HG02852 (cell line): ENCODE results near the gene PANX1.
"Not testable (repeated sequence)": the region's sequence is repeated elsewhere in the genome, so short reads cannot be mapped to it uniquely, and the experiment has no call there.

ENCODE experiments used
- ATAC-seq: cut with Tn5 transposase; IDR thresholded peaks from one replicate; pipeline ENCODE4 v1.9.1; 2021; ENCODE audit warnings: mild to moderate bottlenecking, moderate library complexity; ENCODE audit not compliant: unreplicated experiment

The PANX1 gene, protein sequence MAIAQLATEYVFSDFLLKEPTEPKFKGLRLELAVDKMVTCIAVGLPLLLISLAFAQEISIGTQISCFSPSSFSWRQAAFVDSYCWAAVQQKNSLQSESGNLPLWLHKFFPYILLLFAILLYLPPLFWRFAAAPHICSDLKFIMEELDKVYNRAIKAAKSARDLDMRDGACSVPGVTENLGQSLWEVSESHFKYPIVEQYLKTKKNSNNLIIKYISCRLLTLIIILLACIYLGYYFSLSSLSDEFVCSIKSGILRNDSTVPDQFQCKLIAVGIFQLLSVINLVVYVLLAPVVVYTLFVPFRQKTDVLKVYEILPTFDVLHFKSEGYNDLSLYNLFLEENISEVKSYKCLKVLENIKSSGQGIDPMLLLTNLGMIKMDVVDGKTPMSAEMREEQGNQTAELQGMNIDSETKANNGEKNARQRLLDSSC

DNA sequence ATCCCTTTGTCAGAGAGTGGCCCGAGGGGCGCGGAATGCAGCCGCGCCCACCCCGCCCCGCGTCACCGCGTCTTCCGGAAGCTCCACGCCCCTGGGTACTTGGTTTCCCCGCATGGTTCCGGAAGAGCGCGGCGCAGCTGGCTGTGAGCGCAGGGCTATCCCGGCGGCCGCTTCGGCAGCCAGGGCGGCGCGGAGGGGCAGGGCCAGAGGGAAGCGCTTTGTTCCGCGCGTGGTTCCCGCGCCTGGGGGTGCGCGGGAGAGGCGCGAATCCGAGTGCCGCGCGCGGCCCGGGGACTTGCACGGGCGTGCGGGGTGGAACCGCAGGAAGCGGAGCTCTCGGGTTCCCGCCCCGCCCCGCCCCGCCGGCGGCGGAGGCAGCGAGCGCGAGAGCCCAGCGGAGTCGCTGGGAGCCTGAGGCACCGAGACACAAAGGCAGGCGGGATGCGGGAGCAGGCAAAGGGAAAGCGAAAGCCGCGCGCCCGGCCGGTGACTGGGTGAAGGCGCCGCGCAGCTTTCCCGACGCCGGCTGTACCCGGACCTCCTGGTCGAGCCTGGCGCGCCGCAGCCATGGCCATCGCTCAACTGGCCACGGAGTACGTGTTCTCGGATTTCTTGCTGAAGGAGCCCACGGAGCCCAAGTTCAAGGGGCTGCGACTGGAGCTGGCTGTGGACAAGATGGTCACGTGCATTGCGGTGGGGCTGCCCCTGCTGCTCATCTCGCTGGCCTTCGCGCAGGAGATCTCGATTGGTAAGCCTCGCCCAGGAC, at the start of gene PANX1:
Gene PANX1 (plus strand): TSS at position 96 of the 766 bp plus-strand sequence. CDS start 472 bp downstream, at position 568.
- ATAC-seq, result peak; percentile 83

DNA sequence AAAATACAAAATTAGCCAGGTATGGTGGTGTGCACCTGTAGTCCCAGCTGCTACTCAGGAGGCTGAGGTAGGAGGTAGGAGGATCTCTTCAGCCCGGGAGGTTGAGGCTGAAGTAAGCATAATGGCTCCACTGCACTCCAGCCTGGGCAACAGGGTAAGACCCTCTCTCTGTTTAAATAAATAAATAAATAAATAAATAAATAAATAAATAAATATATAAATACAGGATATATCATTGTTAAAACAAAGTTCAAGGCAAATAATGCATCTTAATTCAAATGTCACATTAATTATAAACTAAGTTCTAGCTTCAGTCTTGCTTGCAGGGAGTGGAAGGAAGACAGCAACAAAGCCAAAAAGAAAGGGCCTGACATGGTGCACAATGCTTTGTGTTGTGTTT, 44.5 kb upstream of the PANX1 start:
- ATAC-seq, result no peak

- no peak for ATAC-seq
Measured at GRCh38 chr11:94088906-94089305, 39.7 kb upstream of the PANX1 start.

DNA sequence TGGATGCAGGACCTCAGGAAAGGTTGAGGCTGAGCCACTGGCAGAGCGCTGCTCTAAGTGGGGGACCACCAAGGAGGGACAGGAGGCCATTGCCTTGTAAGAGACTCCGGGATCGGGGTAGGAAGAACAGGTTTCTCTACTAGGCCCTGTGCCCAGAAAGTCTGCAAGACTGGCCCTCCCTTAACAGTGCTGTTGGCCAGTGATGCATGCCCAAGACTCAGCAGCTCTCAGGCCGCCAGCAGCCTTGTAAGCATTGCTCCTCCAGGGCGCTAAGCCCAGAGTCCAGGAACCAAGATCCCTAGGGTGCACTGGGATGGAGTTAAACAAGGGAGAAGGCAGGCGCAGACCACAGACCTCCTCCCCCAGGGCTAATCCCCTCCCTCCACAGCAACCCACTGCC, 39.3 kb upstream of the PANX1 start:
- no peak for ATAC-seq

DNA sequence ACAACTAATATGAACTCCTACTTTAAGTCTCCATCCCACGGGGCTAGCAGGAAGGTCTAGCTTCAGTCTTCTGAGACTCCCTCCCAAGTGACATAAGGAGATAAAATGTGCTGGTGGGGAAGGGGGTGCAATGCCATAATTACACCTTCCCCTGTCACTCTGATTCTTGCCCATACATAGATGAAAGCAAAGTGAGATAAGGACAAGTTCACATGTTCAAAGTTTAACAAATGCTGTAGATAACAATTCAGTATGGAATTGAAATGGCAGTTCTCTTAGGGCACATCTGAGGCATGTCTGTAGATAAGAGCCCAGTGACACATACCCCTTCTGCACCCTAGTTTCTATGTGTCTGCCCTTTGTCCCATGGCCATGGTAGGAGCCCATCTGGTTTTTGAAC, 38.2 kb upstream of the PANX1 start:
- ATAC-seq, result no peak

GRCh38 chr11:94091091-94091490, 37.5 kb upstream of the PANX1 start:
- ATAC-seq, result no peak

DNA sequence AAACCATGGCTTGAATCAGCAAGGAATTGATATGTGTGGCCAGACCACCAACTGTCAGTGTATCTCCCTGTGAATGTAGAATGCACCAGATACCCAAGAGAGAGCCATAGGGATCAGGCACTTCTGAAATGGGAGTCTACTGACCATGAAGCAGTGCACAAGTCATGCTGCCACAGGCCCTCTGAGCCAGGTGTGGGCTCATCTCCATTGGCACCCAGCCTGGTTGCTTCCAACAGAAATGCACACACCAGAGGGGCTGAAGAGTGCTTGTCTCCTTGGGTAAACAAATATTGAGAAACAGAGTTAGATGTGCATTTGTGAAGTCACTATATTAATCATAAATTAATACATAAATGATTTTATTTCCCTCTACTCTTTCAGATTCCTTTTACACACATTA, 28.4 kb upstream of the PANX1 start:
- no peak for ATAC-seq

- no peak for ATAC-seq
Measured at GRCh38 chr11:94103471-94103870, 25.2 kb upstream of the PANX1 start.

DNA sequence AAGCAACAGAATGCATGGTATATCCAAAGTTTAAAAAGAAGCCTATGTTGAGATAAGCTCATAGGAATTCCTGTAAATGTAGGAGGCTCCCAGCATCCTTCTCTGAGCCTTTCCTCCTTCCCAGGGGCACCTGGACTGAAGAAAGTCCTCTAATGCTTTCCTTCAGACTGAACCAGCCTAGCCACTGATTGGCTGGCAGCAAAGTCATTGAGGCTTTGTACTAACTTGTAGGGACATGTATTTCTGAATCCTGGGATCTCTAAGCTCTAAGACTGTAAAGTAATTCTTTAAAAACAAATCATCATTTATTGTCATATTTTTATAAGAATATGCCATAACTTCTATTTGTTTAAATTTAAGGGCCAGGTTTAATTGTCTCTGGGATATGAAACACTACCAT, 23.9 kb upstream of the PANX1 start:
- no peak for ATAC-seq

GRCh38 chr11:94106716-94107115, 21.9 kb upstream of the PANX1 start:
- ATAC-seq, result no peak

DNA sequence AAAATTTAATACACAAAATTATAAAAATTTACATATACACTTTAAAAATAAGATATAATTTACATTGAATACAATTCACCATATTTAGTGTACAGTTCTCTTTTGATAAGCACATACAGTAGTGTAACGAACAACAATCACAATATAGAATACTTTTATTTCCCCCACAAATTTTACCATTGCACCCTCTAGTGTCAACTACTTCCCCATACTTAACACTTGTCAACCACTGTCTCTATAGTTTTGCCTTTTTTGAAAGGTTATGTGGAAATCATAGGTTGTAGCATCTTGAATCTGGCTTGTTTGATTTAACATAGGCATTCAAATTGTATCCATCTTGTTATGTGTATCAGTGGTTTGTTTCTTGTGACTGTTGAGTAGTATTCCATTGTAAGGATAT, 21.3 kb upstream of the PANX1 start:
- ATAC-seq, result no peak

DNA sequence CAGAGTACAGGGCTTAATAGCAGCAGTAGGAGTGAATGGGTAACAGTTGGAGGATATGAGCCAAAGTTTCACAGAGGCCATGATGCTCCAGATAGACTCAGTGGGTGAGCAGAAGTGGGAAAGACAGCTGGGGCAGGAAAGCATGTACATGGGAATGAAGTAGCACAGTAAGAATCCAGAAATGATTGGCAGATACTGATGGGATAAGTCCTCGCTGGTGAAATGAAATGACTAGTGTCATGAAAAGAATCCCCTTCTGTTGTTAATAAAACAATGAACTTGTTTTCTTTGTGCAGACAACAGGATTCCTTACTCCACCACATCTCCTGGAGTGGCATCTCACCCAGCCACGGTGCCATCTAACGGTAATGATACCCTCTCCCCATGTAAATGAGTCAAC, 17.4 kb upstream of the PANX1 start:
- ATAC-seq, result no peak

GRCh38 chr11:94111660-94112059, 17.0 kb upstream of the PANX1 start:
- no peak for ATAC-seq

DNA sequence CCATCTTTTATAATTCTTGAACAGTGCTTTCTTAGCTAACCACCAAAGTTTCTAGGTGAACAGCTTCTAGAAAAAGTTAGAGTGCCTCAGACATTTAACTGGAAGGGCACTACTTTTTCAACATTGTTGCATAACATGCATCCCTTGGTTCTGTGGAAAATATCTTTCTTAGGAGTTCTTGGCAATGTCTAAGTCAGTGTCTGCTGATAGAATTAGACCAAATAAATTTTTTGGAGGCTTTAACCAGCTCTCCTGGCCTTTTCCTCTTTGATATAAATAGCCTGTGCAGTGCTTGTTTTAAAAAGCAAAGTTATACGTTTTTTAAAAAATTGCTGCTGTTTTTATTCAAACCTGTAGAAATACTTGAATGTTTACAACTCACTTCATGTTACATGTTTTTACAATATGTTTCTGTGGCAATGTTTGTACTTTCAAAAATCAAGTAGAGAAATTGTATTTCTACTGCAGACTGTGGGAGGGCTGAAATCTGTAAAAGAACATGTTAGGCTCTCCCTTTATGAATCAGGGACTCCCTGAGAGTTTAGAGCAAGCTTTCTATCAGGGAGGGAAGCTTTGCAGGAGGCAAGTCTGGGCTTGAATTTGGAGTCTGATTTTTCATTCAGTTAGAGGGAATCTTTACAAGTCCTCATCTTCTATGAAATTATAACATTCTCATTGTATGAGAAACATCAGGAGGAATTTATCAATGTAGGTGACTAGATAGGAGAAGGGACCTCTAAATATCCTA, 16.3 kb upstream of the PANX1 start:
- no peak for ATAC-seq

- ATAC-seq, result no peak
Measured at GRCh38 chr11:94117197-94117574, 11.5 kb upstream of the PANX1 start.

GRCh38 chr11:94117871-94118270, 10.8 kb upstream of the PANX1 start:
- no peak for ATAC-seq

- ATAC-seq, result not testable (repeated sequence)
Measured at GRCh38 chr11:94119676-94120075, 9.0 kb upstream of the PANX1 start.

DNA sequence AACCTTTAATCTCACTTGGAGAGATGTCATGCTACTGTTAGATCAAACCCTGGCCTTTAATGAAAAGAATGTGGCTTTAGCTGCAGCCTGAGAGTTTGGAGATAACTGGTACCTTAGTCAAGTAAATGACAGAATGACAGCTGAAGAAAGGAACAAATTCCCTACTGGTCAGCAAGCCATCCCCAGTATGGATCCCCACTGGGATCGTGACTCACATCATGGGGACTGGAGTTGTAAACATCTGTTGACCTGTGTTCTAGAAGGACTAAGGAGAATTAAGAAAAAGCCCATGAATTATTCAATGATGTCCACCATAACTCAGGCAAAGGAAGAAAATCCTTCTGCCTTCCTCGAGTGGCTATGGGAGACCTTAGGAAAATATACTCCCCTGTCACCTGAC, 8.1 kb upstream of the PANX1 start:
- not testable (repeated sequence) for ATAC-seq

DNA sequence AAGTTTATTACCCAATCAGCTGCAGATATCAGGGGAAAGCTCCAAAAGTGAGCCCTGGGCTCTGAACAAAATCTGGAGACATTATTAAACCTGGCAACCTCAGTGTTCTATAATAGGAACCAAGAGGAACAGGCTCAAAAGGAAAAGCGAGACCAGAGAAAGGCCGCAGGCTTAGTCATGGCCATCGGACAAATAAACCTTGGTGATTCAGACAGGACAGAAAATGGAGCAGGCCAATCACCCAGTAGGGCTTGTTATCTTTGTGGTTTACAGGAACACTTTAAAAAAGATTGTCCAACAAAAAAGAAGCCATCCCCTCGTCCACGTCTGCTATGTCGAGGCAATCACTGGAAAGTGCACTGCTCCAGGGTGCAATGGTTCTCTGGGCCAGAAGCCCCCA, 7.7 kb upstream of the PANX1 start:
- no peak for ATAC-seq

GRCh38 chr11:94125407-94126115, 3.1 kb upstream of the PANX1 start:
- no peak for ATAC-seq

DNA sequence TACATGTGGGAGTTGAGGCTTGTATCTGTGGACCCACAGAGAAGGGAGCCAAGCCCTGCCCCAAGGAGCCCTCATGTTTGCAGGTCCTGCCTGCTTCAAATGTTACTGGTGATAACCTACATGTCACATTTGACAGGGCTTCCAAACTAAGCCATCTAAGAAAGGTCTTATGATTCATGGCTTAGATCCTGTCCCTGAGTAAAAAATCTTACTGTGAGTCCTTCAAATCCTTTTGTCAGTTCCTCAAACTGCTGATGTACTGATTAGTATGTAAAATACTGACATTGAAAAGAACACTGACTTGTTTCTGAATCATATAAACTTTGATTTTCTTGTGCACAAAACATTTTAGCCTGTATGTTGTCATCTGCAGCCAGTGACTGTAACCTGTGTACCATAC, 1.0 kb upstream of the PANX1 start:
- ATAC-seq, result no peak
